Prostate gland (tissue), 2 donors: ENCODE data around the gene ADPRM. TPM values are rescaled to one million over a fixed set of nuclear protein-coding genes. Genes with fewer than 3 reads are reported as not detected.
"Not testable (repeated sequence)": the region's sequence is repeated elsewhere in the genome, so short reads cannot be mapped to it uniquely, and the experiment has no call there.

Source experiments
- DNase-seq: peaks from one replicate; pipeline ENCODE4 v3.0.0-alpha.2; 2019; ENCODE audit warnings: low spot score
- H3K27ac ChIP-seq, 2 donors: fragments of 200-600 bp; sonication (generic); 2 replicates each; pipeline ENCODE4 v1.5.1; 2017 to 2019
- H3K27me3 ChIP-seq: fragments of 200-600 bp; sonication (generic); replicated peaks from 2 replicates; pipeline ENCODE4 v1.5.1; 2019; ENCODE audit not compliant: insufficient read depth
- H3K36me3 ChIP-seq, 2 donors: fragments of 200-600 bp; sonication (generic); 1 replicate in 1 of 2; 2 replicates in 1 of 2; pipeline versions ENCODE4 v1.5.1 to v1.8.1; 2017 to 2019
- H3K4me1 ChIP-seq: fragments of 200-600 bp; sonication (generic); replicated peaks from 2 replicates; pipeline ENCODE4 v1.5.1; 2019
- H3K4me3 ChIP-seq, 2 donors: fragments of 200-600 bp; sonication (generic); 2 replicates each; pipeline ENCODE4 v1.5.1; 2017 to 2019
- H3K9me3 ChIP-seq: fragments of 200-600 bp; sonication (generic); 2 replicates; pipeline ENCODE4 v1.5.1; 2017
- POLR2A ChIP-seq: fragments of 450-650 bp; IDR thresholded peaks from one replicate; pipeline ENCODE4 v1.6.1; 2016; ENCODE audit warnings: antibody characterized with exemption, mild to moderate bottlenecking
- POLR2AphosphoS5 ChIP-seq: sonication (generic); formaldehyde crosslinking; IDR thresholded peaks from one replicate; pipeline ENCODE4 v1.6.1; 2017; ENCODE audit warnings: antibody characterized with exemption
- WGBS: methylation state at CpG from one replicate; pipeline ENCODE4 v1.1.5; 2018; 5-methylcytosine and 5-hydroxymethylcytosine counted together
- intact Hi-C: fragments of 100-400 bp; cut with DNase I; formaldehyde crosslinking; loops from one replicate; pipeline ENCODE4 v1.14.2; 2022
- total RNA-seq, 2 donors: library from RNA; depleted of rRNA; stranded (reverse); fragments of >200 nt; gene quantifications; one replicate each; pipeline ENCODE4 v1.1.0, GENCODE V29; 2016
- TF ChIP-seq, protein P1 (sequence below), 4 experiments: fragments of 200-600 bp in 2 of 4; fragments of 450-650 bp in 2 of 4; sonication (generic) in 2 of 4; IDR thresholded peaks; 1 replicate in 3 of 4; 2 replicates in 1 of 4; pipeline ENCODE4 v1.5.1; 2016 to 2019; ENCODE audit warnings: antibody characterized with exemption in 4 of 4, mild to moderate bottlenecking in 2 of 4, moderate library complexity in 2 of 4

The ADPRM gene
- total RNA-seq, 2 donors from 2014 or later = 9.7 to 23.1 TPM

GRCh38 chr17:10728331-10728892 lies 31.0 kb downstream of the ADPRM start:
- Histone ChIP-seq H3K27ac (peak overlapping the region; percentile 96 to 97), H3K27me3 (no peaks in the 10 kb centered on the region), H3K4me3 (no peak overlapping the region), H3K4me1 (peaks cover 3% of the 10 kb centered on the region), H3K36me3 (no peaks in the 10 kb centered on the region), H3K9me3 (no peaks in the 10 kb centered on the region)
- WGBS = 95% methylated on average over 10 of the region's 10 CpGs
- no peak for DNase-seq
- TF ChIP-seq POLR2A (no peak), POLR2AphosphoS5 (no peak)
- TF ChIP-seq, protein P1, sequence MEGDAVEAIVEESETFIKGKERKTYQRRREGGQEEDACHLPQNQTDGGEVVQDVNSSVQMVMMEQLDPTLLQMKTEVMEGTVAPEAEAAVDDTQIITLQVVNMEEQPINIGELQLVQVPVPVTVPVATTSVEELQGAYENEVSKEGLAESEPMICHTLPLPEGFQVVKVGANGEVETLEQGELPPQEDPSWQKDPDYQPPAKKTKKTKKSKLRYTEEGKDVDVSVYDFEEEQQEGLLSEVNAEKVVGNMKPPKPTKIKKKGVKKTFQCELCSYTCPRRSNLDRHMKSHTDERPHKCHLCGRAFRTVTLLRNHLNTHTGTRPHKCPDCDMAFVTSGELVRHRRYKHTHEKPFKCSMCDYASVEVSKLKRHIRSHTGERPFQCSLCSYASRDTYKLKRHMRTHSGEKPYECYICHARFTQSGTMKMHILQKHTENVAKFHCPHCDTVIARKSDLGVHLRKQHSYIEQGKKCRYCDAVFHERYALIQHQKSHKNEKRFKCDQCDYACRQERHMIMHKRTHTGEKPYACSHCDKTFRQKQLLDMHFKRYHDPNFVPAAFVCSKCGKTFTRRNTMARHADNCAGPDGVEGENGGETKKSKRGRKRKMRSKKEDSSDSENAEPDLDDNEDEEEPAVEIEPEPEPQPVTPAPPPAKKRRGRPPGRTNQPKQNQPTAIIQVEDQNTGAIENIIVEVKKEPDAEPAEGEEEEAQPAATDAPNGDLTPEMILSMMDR (IDR thresholded peaks at IDR 0.05) = no peak
- intact Hi-C loops = no loop called here

DNA sequence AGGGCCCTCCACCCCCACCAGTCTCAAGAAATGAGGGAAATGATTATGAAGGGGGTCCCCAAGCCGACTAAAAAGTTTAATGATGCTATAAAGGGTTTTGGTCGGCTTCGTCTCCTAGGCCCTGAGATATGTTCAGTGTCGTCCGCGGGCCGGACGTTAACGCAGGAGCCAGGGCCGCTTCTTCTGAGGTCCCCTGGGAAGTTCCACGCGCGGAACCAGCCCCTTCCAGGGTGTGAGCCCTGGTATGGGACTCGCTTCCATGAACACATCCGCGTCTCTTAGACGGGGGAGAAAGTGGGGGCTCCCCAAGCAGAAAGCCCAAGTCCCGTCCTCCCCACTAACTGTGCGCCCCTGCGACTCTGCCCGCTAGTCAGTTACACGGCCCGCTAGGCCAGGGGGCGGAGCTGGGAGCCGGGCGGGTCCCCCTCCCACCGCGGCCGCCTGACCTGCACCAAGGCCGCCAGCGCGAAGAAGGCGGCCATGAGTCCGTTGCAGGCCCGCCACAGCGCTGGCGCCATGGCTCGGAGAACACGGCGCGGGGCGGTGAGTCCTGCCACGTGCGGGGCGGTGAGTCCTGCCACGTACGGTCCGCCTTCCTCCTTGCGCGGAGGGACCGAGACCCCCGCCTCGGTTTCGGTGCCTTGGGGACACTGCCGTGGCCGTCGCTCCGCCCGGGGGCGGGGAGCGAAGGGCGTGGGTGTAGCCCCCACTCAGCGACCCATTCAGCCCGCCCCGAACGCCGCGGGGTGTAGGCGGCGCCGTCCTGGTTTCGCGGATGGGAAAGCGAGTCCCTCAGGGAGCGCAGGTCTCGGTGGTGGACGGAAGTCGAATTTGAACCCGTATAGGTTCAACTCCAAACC lies 32.2 kb downstream of the ADPRM start, which contains the start of gene TMEM220:
TSS of gene TMEM220 (minus strand) at position 690 of the 860 bp plus-strand sequence. CDS start at position 518, 172 bp downstream.
- WGBS = 1% methylated on average over 77 of the region's 79 CpGs
- DNase-seq = peak; percentile 66
- no peaks in the 10 kb centered on the region for H3K27me3 ChIP-seq
- peak within 1 kb of the TSS; percentile 52 to 63 for H3K4me3 ChIP-seq
- H3K27ac ChIP-seq = peak within 1 kb of the TSS; percentile 96 to 97
- no peaks in the 10 kb centered on the region for H3K9me3 ChIP-seq
- no peaks in the 10 kb centered on the region for H3K36me3 ChIP-seq
- TF ChIP-seq POLR2AphosphoS5 = peak; percentile 45
- peak; percentile 63 for TF ChIP-seq POLR2A
- TF ChIP-seq, protein P1 (IDR thresholded peaks at IDR 0.05) = no peak
- H3K4me1 ChIP-seq = peaks cover 3% of the 10 kb centered on the region
- intact Hi-C loops = loop anchor here (2.0 to 10.0 kb wide), 2 partner anchors 31 to 1265 kb away; partner anchors contain the start of gene ZNF18

DNA sequence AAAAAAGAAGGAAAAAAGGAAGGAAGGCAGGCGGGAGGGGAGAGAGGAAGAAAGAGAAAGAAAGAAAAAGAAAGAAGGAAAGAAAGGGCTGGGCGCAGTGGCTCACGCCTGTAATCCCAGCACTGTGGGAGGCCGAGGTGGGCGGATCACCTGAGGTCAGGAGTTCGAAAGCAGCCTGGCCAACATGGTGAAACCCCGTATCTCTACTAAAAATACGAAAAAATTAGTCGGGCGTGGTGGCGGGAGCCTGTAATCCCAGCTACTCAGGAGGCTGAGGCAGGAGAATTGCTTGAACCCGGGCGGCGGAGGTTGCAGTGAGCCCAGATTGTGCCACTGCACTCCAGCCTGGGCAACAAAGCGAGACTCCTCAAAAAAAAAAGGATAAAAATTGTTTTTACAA lies 32.9 kb downstream of the ADPRM start:
- not testable (repeated sequence) for H3K4me1 ChIP-seq, H3K9me3 ChIP-seq, H3K27me3 ChIP-seq, H3K36me3 ChIP-seq, DNase-seq
- Histone ChIP-seq H3K27ac (peak overlapping the region; percentile 96 to 97), H3K4me3 (peak overlapping the region; percentile 52 to 63)
- WGBS = 22% methylated on average over 15 of the region's 15 CpGs
- intact Hi-C loops = loop anchor here (2.0 to 10.0 kb wide), 2 partner anchors 31 to 1265 kb away; partner anchors contain the start of gene ZNF18

DNA sequence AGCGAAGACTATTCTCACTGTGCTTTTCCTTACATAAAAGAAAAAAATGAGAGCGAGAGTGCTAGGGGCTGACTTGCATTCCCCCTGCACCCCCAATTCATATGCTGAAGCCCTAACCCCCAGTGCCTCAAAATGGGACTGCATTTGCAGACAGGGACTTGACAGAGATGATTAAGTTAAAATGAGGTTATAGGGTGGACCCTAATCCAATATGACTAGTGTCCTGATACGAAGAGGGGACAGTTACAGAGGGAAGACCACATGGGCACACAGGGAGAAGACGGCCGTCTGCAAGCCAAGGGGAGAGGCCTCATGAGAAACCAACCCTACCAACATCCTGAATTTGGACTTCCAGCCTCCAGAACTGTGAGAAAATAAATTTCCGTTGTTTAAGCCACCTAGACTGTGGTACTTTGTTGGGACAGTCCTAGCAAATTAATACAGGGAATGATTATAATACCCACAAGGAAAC lies 34.0 kb downstream of the ADPRM start:
- intact Hi-C loops = loop anchor here (2.0 to 10.0 kb wide), 2 partner anchors 33 to 1263 kb away; partner anchors contain the start of gene ZNF18

DNA sequence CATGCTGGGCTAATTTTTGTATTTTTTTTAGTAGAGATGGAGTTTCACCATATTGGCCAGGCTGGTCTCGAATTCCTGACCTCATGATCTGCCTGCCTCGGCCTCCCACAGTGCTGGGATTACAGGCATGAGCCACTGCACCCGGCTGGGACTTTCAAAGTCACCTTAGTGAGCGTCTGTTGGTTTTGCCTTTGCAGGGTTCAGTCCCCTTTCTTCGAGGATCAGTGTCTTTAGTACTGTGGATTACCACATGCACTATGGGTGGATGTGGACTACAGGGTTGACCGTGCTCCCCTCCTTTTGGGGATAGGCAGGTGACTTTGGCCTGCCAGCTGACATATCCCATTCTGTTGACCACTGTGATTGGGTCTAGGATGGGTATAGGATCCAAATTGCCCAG lies 34.7 kb downstream of the ADPRM start:
- 95% methylated on average over 6 of the region's 6 CpGs for WGBS
- H3K27me3 ChIP-seq, H3K4me3 ChIP-seq, DNase-seq, H3K4me1 ChIP-seq, H3K36me3 ChIP-seq, H3K9me3 ChIP-seq, H3K27ac ChIP-seq: not testable (repeated sequence)
- intact Hi-C loops = loop anchor here (10.0 kb wide), 1 partner anchor 1263 kb away; the partner anchor contains the start of gene ZNF18

More for the DNA sequence above, 34.0 kb downstream of the ADPRM start:
- no peak for DNase-seq
- H3K4me3 ChIP-seq = no peak overlapping the region
- TF ChIP-seq POLR2A (no peak), POLR2AphosphoS5 (no peak)
- TF ChIP-seq, protein P1 (IDR thresholded peaks at IDR 0.05) = no peak
- peak overlapping the region; percentile 96 to 97 for H3K27ac ChIP-seq
- H3K27me3 ChIP-seq = no peaks in the 10 kb centered on the region
- no peaks in the 10 kb centered on the region for H3K9me3 ChIP-seq
- no peaks in the 10 kb centered on the region for H3K36me3 ChIP-seq
- WGBS = 89% methylated on average over 6 of the region's 6 CpGs
- H3K4me1 ChIP-seq = peaks cover 3% of the 10 kb centered on the region
